Measurements from ENCODE around the gene TRIM62. TPM values are rescaled to one million over a fixed set of nuclear protein-coding genes. Genes with fewer than 3 reads are reported as not detected.

The TRIM62 gene
- total RNA-seq, 6 donors from 2014 or later, result 3.8 to 16.8 (median 5.5) TPM

DNA sequence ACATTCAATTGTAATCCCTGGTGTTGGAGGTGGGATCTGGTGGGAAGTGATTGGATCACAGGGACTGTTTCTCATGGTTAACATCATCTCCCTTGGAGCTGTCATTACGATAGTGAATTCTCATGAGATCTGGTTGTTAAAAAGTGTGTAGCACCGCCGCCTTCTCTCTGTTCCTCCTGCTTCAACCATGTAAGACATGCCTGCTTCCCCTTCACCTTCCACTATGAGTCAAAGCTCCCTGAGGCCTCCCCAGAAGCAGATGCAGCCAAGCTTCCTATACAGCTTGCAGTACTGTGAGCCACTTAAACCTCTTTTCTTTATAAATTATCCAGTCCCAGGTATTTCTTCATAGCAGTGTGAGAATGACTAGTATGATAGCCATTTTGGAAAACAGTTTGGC, 30.1 kb upstream of the TRIM62 start:
- WGBS, 2 donors, result 93 to 97% methylated on average over 3 of the region's 3 CpGs
- no peaks in the 10 kb centered on the region for H3K4me1 ChIP-seq
- DNase-seq (no peak), ATAC-seq (ENCODE audit: low FRiP score in 2 of 2) (no peak)
- H3K27me3 ChIP-seq, result no peaks in the 10 kb centered on the region
- H3K4me3 ChIP-seq, result no peak overlapping the region
- no peaks in the 10 kb centered on the region for H3K36me3 ChIP-seq
- TF ChIP-seq POLR2A (IDR thresholded peaks at IDR 0.05), result no peak
- no peak for TF ChIP-seq POLR2AphosphoS5 (IDR thresholded peaks at IDR 0.05)
- TF ChIP-seq, protein P1, sequence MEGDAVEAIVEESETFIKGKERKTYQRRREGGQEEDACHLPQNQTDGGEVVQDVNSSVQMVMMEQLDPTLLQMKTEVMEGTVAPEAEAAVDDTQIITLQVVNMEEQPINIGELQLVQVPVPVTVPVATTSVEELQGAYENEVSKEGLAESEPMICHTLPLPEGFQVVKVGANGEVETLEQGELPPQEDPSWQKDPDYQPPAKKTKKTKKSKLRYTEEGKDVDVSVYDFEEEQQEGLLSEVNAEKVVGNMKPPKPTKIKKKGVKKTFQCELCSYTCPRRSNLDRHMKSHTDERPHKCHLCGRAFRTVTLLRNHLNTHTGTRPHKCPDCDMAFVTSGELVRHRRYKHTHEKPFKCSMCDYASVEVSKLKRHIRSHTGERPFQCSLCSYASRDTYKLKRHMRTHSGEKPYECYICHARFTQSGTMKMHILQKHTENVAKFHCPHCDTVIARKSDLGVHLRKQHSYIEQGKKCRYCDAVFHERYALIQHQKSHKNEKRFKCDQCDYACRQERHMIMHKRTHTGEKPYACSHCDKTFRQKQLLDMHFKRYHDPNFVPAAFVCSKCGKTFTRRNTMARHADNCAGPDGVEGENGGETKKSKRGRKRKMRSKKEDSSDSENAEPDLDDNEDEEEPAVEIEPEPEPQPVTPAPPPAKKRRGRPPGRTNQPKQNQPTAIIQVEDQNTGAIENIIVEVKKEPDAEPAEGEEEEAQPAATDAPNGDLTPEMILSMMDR (IDR thresholded peaks at IDR 0.05), result no peak
- TF ChIP-seq EP300 (IDR thresholded peaks at IDR 0.05), result no peak
- no peak overlapping the region for H3K27ac ChIP-seq
- no peaks in the 10 kb centered on the region for H3K9me3 ChIP-seq

DNA sequence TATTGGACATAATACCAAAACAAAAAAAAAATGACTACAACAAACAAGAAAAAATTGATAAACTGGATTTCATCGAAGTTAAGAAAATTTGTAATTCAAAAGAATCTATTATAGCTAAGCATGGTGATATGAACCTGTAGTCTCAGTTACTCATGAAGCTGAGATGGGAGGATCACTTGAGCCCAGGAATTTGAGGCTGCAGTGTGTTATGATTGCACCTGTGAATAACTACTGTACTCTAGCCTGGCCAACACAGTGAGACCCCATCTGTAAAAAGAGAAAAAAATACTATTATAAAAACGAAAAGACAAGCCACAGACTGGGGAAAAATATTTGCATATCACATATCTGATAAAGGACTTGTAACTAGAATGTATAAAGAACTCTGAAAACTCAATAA, 24.5 kb upstream of the TRIM62 start:
- WGBS, 2 donors, result 56 to 69% methylated on average over 2 of the region's 2 CpGs
- DNase-seq, result no peak
- Histone ChIP-seq H3K9me3 (no peaks in the 10 kb centered on the region), H3K27me3 (no peaks in the 10 kb centered on the region), H3K27ac (no peak overlapping the region), H3K4me3 (no peak overlapping the region), H3K4me1 (no peaks in the 10 kb centered on the region), H3K36me3 (no peaks in the 10 kb centered on the region)
- ATAC-seq (ENCODE audit: low FRiP score in 2 of 2), result no peak
- TF ChIP-seq POLR2AphosphoS5 (IDR thresholded peaks at IDR 0.05), result no peak
- TF ChIP-seq, protein P1 (IDR thresholded peaks at IDR 0.05), result no peak
- no peak for TF ChIP-seq POLR2A (IDR thresholded peaks at IDR 0.05)

DNA sequence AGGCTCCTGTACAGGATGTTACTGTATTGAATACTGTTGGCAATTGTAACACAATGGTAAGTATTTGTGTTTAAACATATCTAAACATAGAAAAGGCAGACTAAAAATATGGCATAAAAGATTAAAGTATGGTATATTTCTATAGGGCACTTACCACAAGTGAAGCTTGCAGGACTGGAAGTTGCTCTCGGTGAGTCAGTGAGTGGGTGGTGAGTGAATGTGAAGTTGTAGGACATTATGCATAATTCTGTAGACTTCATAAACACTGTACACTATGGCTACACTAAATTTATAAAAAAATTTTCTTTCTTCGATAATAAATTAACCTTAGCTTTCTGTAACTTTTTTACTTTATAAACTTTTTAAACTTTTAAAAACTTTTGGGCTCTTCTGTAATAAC, 13.7 kb upstream of the TRIM62 start:
- no peak overlapping the region for H3K27ac ChIP-seq
- H3K27me3 ChIP-seq, result no peaks in the 10 kb centered on the region
- TF ChIP-seq, protein P1 (IDR thresholded peaks at IDR 0.05), result no peak
- TF ChIP-seq EP300 (IDR thresholded peaks at IDR 0.05) (no peak), POLR2A (IDR thresholded peaks at IDR 0.05) (no peak), POLR2AphosphoS5 (IDR thresholded peaks at IDR 0.05) (no peak)
- no peaks in the 10 kb centered on the region for H3K4me1 ChIP-seq
- no peaks in the 10 kb centered on the region for H3K9me3 ChIP-seq
- H3K4me3 ChIP-seq, result no peak overlapping the region
- ATAC-seq (ENCODE audit: low FRiP score in 2 of 2) (no peak), DNase-seq (no peak)
- no peaks in the 10 kb centered on the region for H3K36me3 ChIP-seq
- WGBS, 2 donors, result 80 to 90% methylated on average over 2 of the region's 2 CpGs

DNA sequence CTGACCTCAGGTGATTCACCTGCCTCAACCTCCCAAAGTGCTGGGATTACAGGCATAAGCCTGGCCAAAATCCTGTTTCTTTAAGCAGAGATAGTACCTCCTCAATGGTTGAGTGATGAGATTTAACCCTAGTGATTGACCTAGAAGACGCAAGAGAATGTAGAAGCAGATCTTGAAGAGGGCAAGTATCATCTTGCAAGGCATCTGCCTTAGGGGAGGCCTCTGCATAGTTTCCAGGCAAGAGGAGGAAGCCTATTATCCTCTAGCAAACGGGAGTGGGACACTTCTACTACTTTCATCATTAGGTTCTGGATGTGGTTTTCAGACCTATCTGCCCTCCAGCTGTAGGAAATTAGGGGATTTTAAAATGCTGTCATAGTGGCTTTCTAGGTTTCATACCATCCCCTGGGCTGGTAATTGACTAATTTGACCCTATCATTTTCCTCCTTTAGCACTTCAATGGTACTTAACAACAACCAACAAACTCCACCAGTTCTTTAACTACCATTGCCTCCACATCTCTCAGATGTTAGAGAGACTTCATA, 10.0 kb upstream of the TRIM62 start:
- no peaks in the 10 kb centered on the region for H3K27me3 ChIP-seq
- 77 to 82% methylated on average over 2 of the region's 2 CpGs for WGBS, 2 donors
- no peak for DNase-seq
- no peak overlapping the region for H3K4me3 ChIP-seq
- no peak for ATAC-seq (ENCODE audit: low FRiP score in 2 of 2)
- no peak overlapping the region for H3K27ac ChIP-seq
- TF ChIP-seq POLR2AphosphoS5 (IDR thresholded peaks at IDR 0.05), result no peak
- TF ChIP-seq, protein P1 (IDR thresholded peaks at IDR 0.05), result no peak
- TF ChIP-seq POLR2A (IDR thresholded peaks at IDR 0.05), result no peak
- TF ChIP-seq EP300 (IDR thresholded peaks at IDR 0.05), result no peak
- H3K9me3 ChIP-seq, result no peaks in the 10 kb centered on the region
- peaks cover 0 to 5% (median 0%) of the 10 kb centered on the region in 4 donors for H3K4me1 ChIP-seq
- H3K36me3 ChIP-seq, result no peaks in the 10 kb centered on the region

DNA sequence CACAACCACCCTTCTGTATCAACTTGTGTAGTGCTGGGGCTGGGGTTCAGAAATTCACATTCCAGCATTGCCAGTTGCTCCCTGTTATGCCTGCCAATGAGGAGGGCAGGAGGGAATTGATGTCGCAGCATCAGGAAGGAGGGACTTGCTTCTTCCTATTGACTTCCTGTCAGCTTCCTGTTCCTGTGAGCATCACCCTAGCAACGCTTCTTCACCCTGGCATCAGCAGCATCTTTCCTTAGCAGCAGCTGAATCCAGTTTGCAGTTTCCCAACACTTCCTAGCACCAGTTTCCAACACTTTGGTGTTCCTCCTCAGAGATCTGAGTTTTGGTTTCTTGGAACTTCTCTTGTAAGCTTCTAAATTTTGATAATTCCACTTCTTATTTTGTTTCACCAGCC, 8.9 kb upstream of the TRIM62 start:
- WGBS, 2 donors, result 34 to 40% methylated on average over 2 of the region's 2 CpGs
- no peaks in the 10 kb centered on the region for H3K9me3 ChIP-seq
- TF ChIP-seq EP300 (IDR thresholded peaks at IDR 0.05), result no peak
- TF ChIP-seq POLR2AphosphoS5 (IDR thresholded peaks at IDR 0.05), result no peak
- TF ChIP-seq, protein P1 (IDR thresholded peaks at IDR 0.05), result no peak
- no peak for TF ChIP-seq POLR2A (IDR thresholded peaks at IDR 0.05)
- no peak overlapping the region for H3K4me3 ChIP-seq
- no peak overlapping the region for H3K27ac ChIP-seq
- DNase-seq (no peak), ATAC-seq (ENCODE audit: low FRiP score in 2 of 2) (no peak)
- no peaks in the 10 kb centered on the region for H3K27me3 ChIP-seq
- H3K4me1 ChIP-seq, result peaks cover 0 to 5% (median 0%) of the 10 kb centered on the region in 4 donors
- no peaks in the 10 kb centered on the region for H3K36me3 ChIP-seq
